Endometrium (tissue), 2 donors: ENCODE data around the gene USP46.
A peak's percentile ranks its signal among the peaks of the same experiment; 100 is the strongest.

Experiments used
- FAIRE-seq: peaks from 2 replicates; lab custom pipeline; 2012; peaks lifted over from hg19 to GRCh38; lab: Jason Lieb, UNC
- donor health status: control.
- donor health status: control.

USP46 gene

GRCh38 chr4:52655506-52655905 lies 3.6 kb downstream of the USP46 start:
- FAIRE-seq: no peak

GRCh38 chr4:52651996-52652672 lies 7.0 kb downstream of the USP46 start:
- FAIRE-seq: no peak

- no peak for FAIRE-seq
Observed at GRCh38 chr4:52648836-52649235, 10.3 kb downstream of the USP46 start.

GRCh38 chr4:52646741-52647140 lies 12.4 kb downstream of the USP46 start:
- FAIRE-seq: no peak

GRCh38 chr4:52646096-52646495 lies 13.0 kb downstream of the USP46 start:
- FAIRE-seq: no peak

GRCh38 chr4:52645300-52645699 lies 13.8 kb downstream of the USP46 start:
- FAIRE-seq: no peak

GRCh38 chr4:52643785-52644244 lies 15.3 kb downstream of the USP46 start:
- no peak for FAIRE-seq

- no peak for FAIRE-seq
Observed at GRCh38 chr4:52643190-52643589, 15.9 kb downstream of the USP46 start.

- no peak for FAIRE-seq
Observed at GRCh38 chr4:52641854-52642563, 17.1 kb downstream of the USP46 start.

GRCh38 chr4:52640808-52641565 lies 18.1 kb downstream of the USP46 start:
- peak; percentile 64 for FAIRE-seq

- FAIRE-seq: no peak
Observed at GRCh38 chr4:52638717-52639116, 20.4 kb downstream of the USP46 start.

- FAIRE-seq: no peak
Observed at GRCh38 chr4:52637116-52637515, 22.0 kb downstream of the USP46 start.

- FAIRE-seq: no peak
Observed at GRCh38 chr4:52635560-52635959, 23.5 kb downstream of the USP46 start.

- no peak for FAIRE-seq
Observed at GRCh38 chr4:52635130-52635529, 24.0 kb downstream of the USP46 start.

GRCh38 chr4:52633846-52634245 lies 25.3 kb downstream of the USP46 start:
- no peak for FAIRE-seq

GRCh38 chr4:52628974-52629373 lies 30.1 kb downstream of the USP46 start:
- FAIRE-seq: no peak

GRCh38 chr4:52628543-52628942 lies 30.6 kb downstream of the USP46 start:
- FAIRE-seq: no peak

GRCh38 chr4:52627876-52628275 lies 31.2 kb downstream of the USP46 start:
- FAIRE-seq: no peak

- no peak for FAIRE-seq
Observed at GRCh38 chr4:52625216-52625615, 33.9 kb downstream of the USP46 start.

- no peak for FAIRE-seq
Observed at GRCh38 chr4:52622564-52622963, 36.5 kb downstream of the USP46 start.

GRCh38 chr4:52621567-52621966 lies 37.5 kb downstream of the USP46 start:
- FAIRE-seq: no peak

- FAIRE-seq: no peak
Observed at GRCh38 chr4:52619591-52619931, 39.5 kb downstream of the USP46 start.
